Activated CD8-positive, alpha-beta T cell treated with anti-CD3 and anti-CD28 coated beads for 36 hours (primary cell): Measurements from ENCODE around the gene QPCTL. TPM values are rescaled to one million over a fixed set of nuclear protein-coding genes. Genes with fewer than 3 reads are reported as not detected.
"Not testable (repeated sequence)": the region's sequence is repeated elsewhere in the genome, so short reads cannot be mapped to it uniquely, and the experiment has no call there.

Experiments
- ATAC-seq: fragments of 200-7000 bp; cut with Tn5 transposase; one replicate; pipeline ENCODE4 v1.10.0; 2021; ENCODE audit warnings: mild to moderate bottlenecking, moderate library complexity
- CTCF ChIA-PET: fragments of 350-600 bp; sonication (Branson Sonifier 250); formaldehyde crosslinking; loops from one replicate; lab custom pipeline; 2021; ENCODE audit warnings: antibody characterized with exemption; lab: Charles Lee
- POLR2A ChIA-PET: fragments of 350-600 bp; sonication (Branson Sonifier 250); formaldehyde crosslinking; loops from one replicate; lab custom pipeline; 2021; ENCODE audit warnings: antibody characterized with exemption; lab: Charles Lee
- DNase-seq: peaks from one replicate; pipeline ENCODE4 v3.0.0-alpha.2; 2020
- H3K27ac Mint-ChIP-seq: one replicate; pipeline ENCODE4 v1.8.0; 2021; ENCODE audit warnings: mild to moderate bottlenecking, mixed read lengths
- H3K27me3 Mint-ChIP-seq: one replicate; pipeline ENCODE4 v1.8.0; 2021; ENCODE audit warnings: mixed read lengths
- H3K36me3 Mint-ChIP-seq: one replicate; pipeline ENCODE4 v1.8.0; 2021; ENCODE audit warnings: low read depth, mixed read lengths
- H3K4me1 Mint-ChIP-seq: one replicate; pipeline ENCODE4 v1.8.0; 2021; ENCODE audit warnings: low read depth, mixed read lengths
- H3K4me3 Mint-ChIP-seq: one replicate; pipeline ENCODE4 v1.8.0; 2021; ENCODE audit warnings: mild to moderate bottlenecking, moderate library complexity, mixed read lengths
- H3K9me3 Mint-ChIP-seq: one replicate; pipeline ENCODE4 v1.8.0; 2021; ENCODE audit warnings: mixed read lengths
- intact Hi-C: fragments of 100-400 bp; cut with micrococcal nuclease; formaldehyde crosslinking; loops from one replicate; pipeline ENCODE4 v1.10.0; 2022
- total RNA-seq, 2 experiments: library from RNA; stranded (reverse); gene quantifications; one replicate each; pipeline ENCODE4 v1.2.3, GENCODE V29; 2021
- TF ChIP-seq, protein P1 (sequence below): fragments of 200-600 bp; IDR thresholded peaks from one replicate; pipeline ENCODE4 v1.8.0; 2022; ENCODE audit warnings: antibody characterized with exemption, mild to moderate bottlenecking

The QPCTL gene
- total RNA-seq, 2 experiments from 2014 or later, result 31.6 to 31.7 TPM

DNA sequence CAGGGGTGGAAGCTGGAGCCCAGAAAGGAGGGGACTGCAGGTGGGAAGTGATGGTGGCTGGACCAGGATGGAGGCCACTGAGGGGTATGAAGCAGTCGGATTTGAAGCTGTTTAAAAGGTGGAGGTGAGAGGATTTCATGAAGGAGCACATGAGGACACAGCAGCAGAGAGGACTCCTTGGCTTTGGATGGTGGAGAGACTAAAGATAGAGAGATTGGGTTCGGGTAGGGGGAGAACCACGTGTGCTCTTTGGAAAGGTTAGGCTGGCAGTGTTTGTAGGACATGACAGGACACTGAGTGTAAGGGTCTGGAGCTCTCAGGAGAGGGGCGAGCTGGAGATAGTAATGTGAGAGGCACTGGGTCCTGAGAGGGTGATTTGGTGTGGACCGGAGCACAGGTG is 9.6 kb upstream of the QPCTL start:
- no peak for DNase-seq
- Mint-ChIP-seq H3K4me1 (peaks cover 9% of the 10 kb centered on the region), H3K9me3 (no peaks in the 10 kb centered on the region), H3K27me3 (no peaks in the 10 kb centered on the region), H3K4me3 (no peak overlapping the region), H3K27ac (no peak overlapping the region), H3K36me3 (peaks cover 25% of the 10 kb centered on the region)
- intact Hi-C loops, result no loop called here
- TF ChIP-seq, protein P1, sequence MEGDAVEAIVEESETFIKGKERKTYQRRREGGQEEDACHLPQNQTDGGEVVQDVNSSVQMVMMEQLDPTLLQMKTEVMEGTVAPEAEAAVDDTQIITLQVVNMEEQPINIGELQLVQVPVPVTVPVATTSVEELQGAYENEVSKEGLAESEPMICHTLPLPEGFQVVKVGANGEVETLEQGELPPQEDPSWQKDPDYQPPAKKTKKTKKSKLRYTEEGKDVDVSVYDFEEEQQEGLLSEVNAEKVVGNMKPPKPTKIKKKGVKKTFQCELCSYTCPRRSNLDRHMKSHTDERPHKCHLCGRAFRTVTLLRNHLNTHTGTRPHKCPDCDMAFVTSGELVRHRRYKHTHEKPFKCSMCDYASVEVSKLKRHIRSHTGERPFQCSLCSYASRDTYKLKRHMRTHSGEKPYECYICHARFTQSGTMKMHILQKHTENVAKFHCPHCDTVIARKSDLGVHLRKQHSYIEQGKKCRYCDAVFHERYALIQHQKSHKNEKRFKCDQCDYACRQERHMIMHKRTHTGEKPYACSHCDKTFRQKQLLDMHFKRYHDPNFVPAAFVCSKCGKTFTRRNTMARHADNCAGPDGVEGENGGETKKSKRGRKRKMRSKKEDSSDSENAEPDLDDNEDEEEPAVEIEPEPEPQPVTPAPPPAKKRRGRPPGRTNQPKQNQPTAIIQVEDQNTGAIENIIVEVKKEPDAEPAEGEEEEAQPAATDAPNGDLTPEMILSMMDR, result no peak
- POLR2A ChIA-PET, result interaction anchor here (1.2 to 4.5 kb wide), 2 partner anchors 8 to 12 kb away, joined by 4 to 34 read pairs; partner anchors contain the start of genes QPCTL and SNRPD2
- CTCF ChIA-PET, result interaction anchor here (0.9 to 9.0 kb wide), 3 partner anchors 8 to 380 kb away, joined by 3 to 101 read pairs (median 3); partner anchors contain the start of genes QPCTL and SNRPD2
- no peak for ATAC-seq

DNA sequence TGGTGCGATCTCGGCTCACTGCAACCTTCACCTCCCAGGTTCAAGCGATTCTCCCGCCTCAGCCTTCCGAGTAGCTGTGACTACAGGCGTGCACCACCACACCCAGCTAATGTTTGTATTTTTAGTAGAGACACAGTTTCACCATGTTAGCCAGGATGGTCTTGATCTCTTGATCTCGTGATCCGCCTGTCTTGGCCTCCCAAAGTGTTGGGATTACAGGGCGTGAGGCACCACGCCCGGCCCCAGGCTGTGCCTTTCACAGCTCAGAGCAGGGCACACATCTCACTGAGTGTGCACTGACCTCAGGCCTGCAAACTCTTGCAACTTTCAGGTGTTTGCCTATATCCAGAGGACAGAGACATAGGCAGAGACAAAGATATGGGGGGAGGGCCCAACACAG is 7.4 kb upstream of the QPCTL start:
- POLR2A ChIA-PET, result interaction anchor here (0.6 to 1.1 kb wide), 3 partner anchors 13 to 43 kb away, joined by 3 read pairs; no protein-coding TSS in a partner anchor
- H3K9me3 Mint-ChIP-seq, ATAC-seq, DNase-seq, H3K27me3 Mint-ChIP-seq, H3K27ac Mint-ChIP-seq, H3K4me3 Mint-ChIP-seq, intact Hi-C loops: not testable (repeated sequence)
- Mint-ChIP-seq H3K4me1 (peaks cover 15% of the 10 kb centered on the region), H3K36me3 (peaks cover 39% of the 10 kb centered on the region)
- CTCF ChIA-PET, result interaction anchor here (0.8 to 1.3 kb wide), 3 partner anchors 17 to 205 kb away, joined by 3 to 4 read pairs (median 3); partner anchors contain the start of gene GIPR

DNA sequence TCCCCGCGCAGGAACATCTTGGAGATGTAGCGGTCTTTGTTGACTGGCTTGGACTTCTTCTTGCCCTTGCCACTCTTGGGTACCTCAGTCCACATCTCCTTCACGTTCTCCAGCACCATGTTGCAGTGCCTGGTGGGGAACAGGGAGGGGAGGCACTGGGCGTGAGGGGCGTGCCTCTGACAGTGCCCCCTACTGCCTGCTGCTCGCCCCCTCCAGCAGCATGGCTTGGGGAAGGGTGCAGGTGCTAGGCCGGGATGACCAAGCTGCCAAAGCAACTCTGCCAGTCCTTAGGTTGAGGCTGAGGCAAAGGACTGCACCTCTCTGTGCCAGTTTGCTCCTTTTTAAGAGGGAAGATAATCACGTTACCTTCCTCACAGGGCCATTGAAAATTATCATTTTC is 4.9 kb upstream of the QPCTL start:
- Mint-ChIP-seq H3K9me3 (no peaks in the 10 kb centered on the region), H3K36me3 (peaks cover 45% of the 10 kb centered on the region), H3K27me3 (no peaks in the 10 kb centered on the region), H3K27ac (no peak overlapping the region), H3K4me3 (no peak overlapping the region), H3K4me1 (peaks cover 17% of the 10 kb centered on the region)
- ChIA-PET CTCF (interaction anchor here (7.7 kb wide), 1 partner anchor 7 kb away, joined by 101 read pairs; no protein-coding TSS in a partner anchor), POLR2A (interaction anchor here (1.1 to 2.4 kb wide), 3 partner anchors 11 to 209 kb away, joined by 3 to 7 read pairs (median 6); no protein-coding TSS in a partner anchor)
- ATAC-seq, result no peak
- intact Hi-C loops, result no loop called here
- no peak for DNase-seq
- TF ChIP-seq, protein P1, result no peak

DNA sequence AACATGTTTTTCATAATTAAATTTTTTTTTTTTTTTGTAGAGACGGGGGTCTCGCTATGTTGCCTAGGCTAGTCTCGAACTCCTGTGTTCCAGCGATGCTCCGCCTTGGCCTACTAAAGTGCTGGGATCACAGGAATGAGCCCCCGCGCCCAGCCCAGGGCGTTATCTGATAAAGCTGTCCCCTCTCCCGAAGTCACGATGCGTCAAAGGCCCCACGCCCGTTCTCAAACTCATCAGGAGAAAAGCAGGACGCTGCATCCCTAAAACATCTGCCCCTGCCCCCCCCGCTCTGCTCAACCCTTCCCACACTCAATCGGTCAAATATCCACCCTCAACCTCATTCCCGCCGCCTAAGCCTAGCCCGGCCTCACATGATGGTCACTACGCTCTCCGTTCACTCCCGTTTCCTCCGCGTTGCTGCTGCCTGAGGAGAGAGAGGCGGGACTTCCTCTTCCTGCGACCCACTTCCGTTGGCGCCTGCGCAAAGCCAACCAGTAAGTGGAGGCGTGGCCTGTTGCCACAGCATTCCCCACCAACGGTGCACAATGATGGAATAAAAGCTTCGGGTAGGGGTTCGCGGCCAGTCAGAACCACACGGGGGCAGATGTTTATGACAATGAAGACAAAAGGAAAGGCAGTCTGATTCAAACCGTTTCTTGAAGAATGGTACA is 815 bp upstream of the QPCTL start, which contains the start of gene SNRPD2:
Gene SNRPD2 (minus strand): TSS at position 438 of the 671 bp plus-strand sequence. CDS start 65 bp downstream, at position 373.
- Mint-ChIP-seq H3K27me3 (no peaks in the 10 kb centered on the region), H3K36me3 (peaks cover 62% of the 10 kb centered on the region), H3K27ac (peak within 1 kb of the TSS; percentile 100), H3K9me3 (no peaks in the 10 kb centered on the region), H3K4me3 (peak within 1 kb of the TSS; percentile 99), H3K4me1 (peaks cover 25% of the 10 kb centered on the region)
- TF ChIP-seq, protein P1, result no peak
- DNase-seq (peak; percentile 95), ATAC-seq (peak; percentile 57)
- POLR2A ChIA-PET, result interaction anchor here (0.6 to 4.7 kb wide), 29 partner anchors 10 to 323 kb away, joined by 3 to 40 read pairs (median 4); partner anchors contain the start of gene OPA3
- CTCF ChIA-PET, result interaction anchor here (0.9 to 7.7 kb wide), 21 partner anchors 10 to 252 kb away, joined by 3 to 101 read pairs (median 4); partner anchors contain the start of genes GIPR and SIX5
- intact Hi-C loops, result no loop called here

DNA sequence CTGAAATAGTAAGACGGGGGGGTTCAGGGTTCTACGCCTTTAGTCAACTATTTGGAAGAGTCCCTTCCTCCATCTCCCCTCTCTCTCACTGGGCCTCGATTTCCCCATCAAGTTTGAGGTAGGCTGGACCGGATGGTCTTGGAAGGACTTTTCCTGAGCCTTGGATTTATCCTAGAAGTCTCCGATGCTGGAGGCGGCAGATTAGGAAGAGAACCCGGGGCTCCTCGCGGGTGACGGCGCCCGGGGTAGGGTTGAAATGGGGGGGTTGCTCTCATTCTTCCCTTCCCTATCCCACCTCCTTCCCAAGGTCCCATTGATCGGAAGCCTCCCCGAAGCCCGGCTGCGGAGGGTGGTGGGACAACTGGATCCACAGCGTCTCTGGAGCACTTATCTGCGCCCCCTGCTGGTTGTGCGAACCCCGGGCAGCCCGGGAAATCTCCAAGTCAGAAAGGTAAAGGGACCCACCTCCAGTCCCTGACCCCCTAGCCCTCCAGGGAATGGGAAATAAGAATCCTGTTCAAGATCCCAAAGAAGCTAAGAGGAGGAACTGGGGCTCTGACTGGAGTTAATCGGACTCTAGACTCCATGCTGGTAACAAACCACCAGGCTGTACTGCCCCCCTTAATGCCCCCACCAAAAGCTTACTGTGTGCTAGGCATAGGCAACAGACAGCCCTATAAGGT is 781 bp downstream of the QPCTL start:
- POLR2A ChIA-PET, result interaction anchor here (0.6 to 4.7 kb wide), 22 partner anchors 9 to 194 kb away, joined by 3 to 40 read pairs (median 4); no protein-coding TSS in a partner anchor
- H3K36me3 Mint-ChIP-seq, result peaks cover 57% of the 10 kb centered on the region
- H3K4me3 Mint-ChIP-seq, result peak overlapping the region; percentile 99

More for the DNA sequence above, 781 bp downstream of the QPCTL start:
- CTCF ChIA-PET, result interaction anchor here (0.6 to 7.7 kb wide), 42 partner anchors 9 to 254 kb away, joined by 3 to 101 read pairs (median 4); partner anchors contain the start of genes GIPR, OPA3 and SIX5
- DNase-seq (peak; percentile 89), ATAC-seq (no peak)
- TF ChIP-seq, protein P1, result peak; percentile 91
- peaks cover 31% of the 10 kb centered on the region for H3K4me1 Mint-ChIP-seq
- intact Hi-C loops, result no loop called here
- no peaks in the 10 kb centered on the region for H3K9me3 Mint-ChIP-seq
- H3K27ac Mint-ChIP-seq, result peak overlapping the region; percentile 100
- no peaks in the 10 kb centered on the region for H3K27me3 Mint-ChIP-seq
